ENCODE results near the gene SLC44A4. TPM values are rescaled to one million over a fixed set of nuclear protein-coding genes. Genes with fewer than 3 reads are reported as not detected.
"Not testable (repeated sequence)": the region's sequence is repeated elsewhere in the genome, so short reads cannot be mapped to it uniquely, and the experiment has no call there.

Gene SLC44A4
- total and polyA plus RNA-seq, 2 donors: 0.42 to 1.7 TPM

DNA sequence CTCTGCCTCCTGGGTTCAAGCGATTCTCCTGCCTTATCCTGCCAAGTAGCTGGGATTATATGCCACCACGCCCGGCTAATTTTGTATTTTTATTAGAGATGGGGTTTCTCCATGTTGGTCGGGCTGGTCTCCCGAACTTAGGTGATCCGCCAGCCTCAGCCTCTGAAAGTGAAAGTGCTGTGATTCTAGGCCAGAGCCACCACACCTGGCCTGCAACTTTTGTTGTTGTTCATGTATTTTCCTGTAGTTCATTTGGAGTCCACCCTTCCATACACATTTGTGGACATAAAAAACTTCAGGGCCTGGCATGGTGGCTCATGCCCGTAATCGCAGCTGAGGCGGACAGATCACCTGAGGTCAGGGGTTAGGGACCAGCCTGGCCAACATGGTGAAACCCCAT is 36.7 kb downstream of the SLC44A4 start:
- no peak for DNase-seq (ENCODE audit: low read depth in 6 of 9, low spot score in 9 of 9)
- Histone ChIP-seq H3K9me3 (ENCODE audit: control insufficient read depth in 2 of 2, insufficient read depth in 1 of 2, low read length in 1 of 2) (no peaks in the 10 kb centered on the region), H3K36me3 (ENCODE audit: control insufficient read depth in 2 of 2, insufficient read depth in 2 of 2, low read length in 1 of 2) (peaks cover 44% of the 10 kb centered on the region in 2 donors), H3K27ac (ENCODE audit: low read depth in 1 of 2, low read length in 1 of 2) (no peak overlapping the region), H3K27me3 (ENCODE audit: control insufficient read depth in 2 of 2, insufficient read depth in 1 of 2, low read length in 1 of 2) (no peaks in the 10 kb centered on the region), H3K4me3 (ENCODE audit: low read length in 2 of 2) (no peak overlapping the region), H3K4me1 (ENCODE audit: control insufficient read depth in 2 of 2, insufficient read depth in 2 of 2, low read length in 2 of 2) (peaks cover 15 to 20% of the 10 kb centered on the region in 2 donors)
- WGBS: 97% methylated on average over 9 of the region's 9 CpGs

DNA sequence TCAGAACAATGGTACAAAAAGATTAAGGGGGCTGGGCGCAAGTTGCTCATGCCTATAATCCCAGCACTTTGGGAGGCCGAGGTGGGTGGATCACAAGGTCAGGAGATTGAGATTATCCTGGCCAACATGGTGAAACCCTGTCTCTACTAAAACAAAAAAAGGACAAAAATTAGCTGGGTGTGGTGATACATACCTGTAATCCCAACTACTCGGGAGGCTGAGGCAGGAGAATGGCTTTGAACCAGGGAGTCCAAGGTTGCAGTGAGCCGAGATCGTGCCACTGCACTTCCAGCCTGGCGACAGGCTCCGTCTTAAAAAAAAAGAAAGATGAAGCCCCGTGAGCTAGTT is 39.0 kb downstream of the SLC44A4 start:
- H3K27me3 ChIP-seq (ENCODE audit: control insufficient read depth in 2 of 2, insufficient read depth in 1 of 2, low read length in 1 of 2); H3K9me3 ChIP-seq (ENCODE audit: control insufficient read depth in 2 of 2, insufficient read depth in 1 of 2, low read length in 1 of 2); H3K4me3 ChIP-seq (ENCODE audit: low read length in 2 of 2); DNase-seq (ENCODE audit: low read depth in 6 of 9, low spot score in 9 of 9): not testable (repeated sequence)
- Histone ChIP-seq H3K27ac (ENCODE audit: low read depth in 1 of 2, low read length in 1 of 2) (peak overlapping the region in 1 of 2 donors; percentile 31), H3K36me3 (ENCODE audit: control insufficient read depth in 2 of 2, insufficient read depth in 2 of 2, low read length in 1 of 2) (peaks cover 44 to 54% of the 10 kb centered on the region in 2 donors), H3K4me1 (ENCODE audit: control insufficient read depth in 2 of 2, insufficient read depth in 2 of 2, low read length in 2 of 2) (peaks cover 24 to 35% of the 10 kb centered on the region in 2 donors)
- WGBS: 97% methylated on average over 8 of the region's 8 CpGs

- H3K9me3 ChIP-seq (ENCODE audit: control insufficient read depth in 2 of 2, insufficient read depth in 1 of 2, low read length in 1 of 2): no peaks in the 10 kb centered on the region
- H3K27ac ChIP-seq (ENCODE audit: low read depth in 1 of 2, low read length in 1 of 2): no peak overlapping the region
- H3K27me3 ChIP-seq (ENCODE audit: control insufficient read depth in 2 of 2, insufficient read depth in 1 of 2, low read length in 1 of 2): no peaks in the 10 kb centered on the region
- peaks cover 39 to 54% of the 10 kb centered on the region in 2 donors for H3K36me3 ChIP-seq (ENCODE audit: control insufficient read depth in 2 of 2, insufficient read depth in 2 of 2, low read length in 1 of 2)
- H3K4me1 ChIP-seq (ENCODE audit: control insufficient read depth in 2 of 2, insufficient read depth in 2 of 2, low read length in 2 of 2): peaks cover 24 to 39% of the 10 kb centered on the region in 2 donors
- DNase-seq (ENCODE audit: low read depth in 6 of 9, low spot score in 9 of 9): no peak
- whole genome bisulfite sequencing: 97% methylated on average over 3 of the region's 3 CpGs
- no peak overlapping the region for H3K4me3 ChIP-seq (ENCODE audit: low read length in 2 of 2)
Measured at GRCh38 chr6:31838968-31839367, 39.8 kb downstream of the SLC44A4 start.

DNA sequence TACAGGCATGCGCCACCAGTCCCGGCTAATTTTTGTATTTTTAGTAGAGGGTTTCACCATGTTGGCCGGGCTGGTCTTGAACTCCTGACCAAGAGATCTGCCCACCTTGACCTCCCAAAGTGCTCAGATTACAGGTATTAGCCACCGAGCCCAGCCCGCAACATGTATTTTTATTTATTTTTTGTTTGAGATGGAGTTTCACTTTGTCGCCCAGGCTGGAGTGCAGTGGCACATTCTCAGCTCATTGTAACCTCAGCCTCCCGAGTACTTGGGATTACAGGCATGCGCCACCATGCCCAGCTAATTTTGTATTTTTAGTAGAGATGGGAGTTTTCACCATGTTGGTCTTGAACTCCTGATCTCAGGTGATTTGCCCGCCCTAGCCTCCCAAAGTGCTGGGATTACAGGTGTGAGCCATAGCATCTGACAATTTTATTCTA is 40.7 kb downstream of the SLC44A4 start:
- not testable (repeated sequence) for H3K27ac ChIP-seq (ENCODE audit: low read depth in 1 of 2, low read length in 1 of 2); H3K9me3 ChIP-seq (ENCODE audit: control insufficient read depth in 2 of 2, insufficient read depth in 1 of 2, low read length in 1 of 2); H3K27me3 ChIP-seq (ENCODE audit: control insufficient read depth in 2 of 2, insufficient read depth in 1 of 2, low read length in 1 of 2); DNase-seq (ENCODE audit: low read depth in 6 of 9, low spot score in 9 of 9)
- WGBS: 93% methylated on average over 9 of the region's 9 CpGs
- Histone ChIP-seq H3K4me3 (ENCODE audit: low read length in 2 of 2) (peak overlapping the region in 1 of 2 donors; percentile 97), H3K4me1 (ENCODE audit: control insufficient read depth in 2 of 2, insufficient read depth in 2 of 2, low read length in 2 of 2) (peaks cover 24 to 44% of the 10 kb centered on the region in 2 donors), H3K36me3 (ENCODE audit: control insufficient read depth in 2 of 2, insufficient read depth in 2 of 2, low read length in 1 of 2) (peaks cover 39 to 54% of the 10 kb centered on the region in 2 donors)

DNA sequence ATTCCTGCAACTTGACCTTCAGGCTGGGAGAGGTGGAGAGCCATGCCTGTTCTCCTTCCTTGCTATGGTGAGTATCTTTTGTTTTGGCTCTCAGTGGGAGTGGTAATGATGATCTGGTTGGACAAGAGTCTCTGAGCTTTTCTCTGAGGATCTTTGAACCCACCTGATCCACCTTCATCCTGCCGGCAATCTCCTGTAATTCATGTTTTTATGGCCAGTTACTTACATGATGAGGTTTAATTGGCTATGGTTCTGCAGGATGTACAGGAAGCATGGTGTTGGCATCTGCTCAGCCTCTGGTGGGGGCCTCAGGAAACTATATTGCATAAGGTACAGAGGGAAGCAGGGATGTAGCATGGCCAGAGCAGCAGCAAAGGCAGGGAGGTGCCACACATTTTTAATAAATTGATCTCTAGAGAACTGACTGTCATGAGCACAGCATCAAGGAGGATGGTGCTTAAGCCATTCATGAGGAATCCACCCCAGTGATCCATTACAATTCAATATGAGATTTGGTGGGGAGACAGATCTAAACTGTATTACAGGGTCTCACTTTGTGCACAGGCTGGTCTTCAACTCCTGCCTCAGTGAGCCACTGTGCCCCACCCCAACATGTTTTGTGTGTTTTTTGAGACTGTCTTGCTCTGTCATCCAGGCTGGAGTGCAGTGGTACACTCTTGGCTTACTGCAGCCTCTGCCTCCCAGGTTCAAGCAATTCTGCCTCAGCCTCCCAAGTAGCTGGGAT is 41.3 kb downstream of the SLC44A4 start:
- Histone ChIP-seq H3K36me3 (ENCODE audit: control insufficient read depth in 2 of 2, insufficient read depth in 2 of 2, low read length in 1 of 2) (peaks cover 39 to 54% of the 10 kb centered on the region in 2 donors), H3K9me3 (ENCODE audit: control insufficient read depth in 2 of 2, insufficient read depth in 1 of 2, low read length in 1 of 2) (no peaks in the 10 kb centered on the region), H3K4me3 (ENCODE audit: low read length in 2 of 2) (peak overlapping the region; percentile 59 to 97), H3K27me3 (ENCODE audit: control insufficient read depth in 2 of 2, insufficient read depth in 1 of 2, low read length in 1 of 2) (no peaks in the 10 kb centered on the region), H3K4me1 (ENCODE audit: control insufficient read depth in 2 of 2, insufficient read depth in 2 of 2, low read length in 2 of 2) (peaks cover 24 to 44% of the 10 kb centered on the region in 2 donors), H3K27ac (ENCODE audit: low read depth in 1 of 2, low read length in 1 of 2) (peak overlapping the region in 1 of 2 donors; percentile 8)
- WGBS: 7% methylated on average over 1 of the region's 1 CpG
- no peak for DNase-seq (ENCODE audit: low read depth in 6 of 9, low spot score in 9 of 9)

DNA sequence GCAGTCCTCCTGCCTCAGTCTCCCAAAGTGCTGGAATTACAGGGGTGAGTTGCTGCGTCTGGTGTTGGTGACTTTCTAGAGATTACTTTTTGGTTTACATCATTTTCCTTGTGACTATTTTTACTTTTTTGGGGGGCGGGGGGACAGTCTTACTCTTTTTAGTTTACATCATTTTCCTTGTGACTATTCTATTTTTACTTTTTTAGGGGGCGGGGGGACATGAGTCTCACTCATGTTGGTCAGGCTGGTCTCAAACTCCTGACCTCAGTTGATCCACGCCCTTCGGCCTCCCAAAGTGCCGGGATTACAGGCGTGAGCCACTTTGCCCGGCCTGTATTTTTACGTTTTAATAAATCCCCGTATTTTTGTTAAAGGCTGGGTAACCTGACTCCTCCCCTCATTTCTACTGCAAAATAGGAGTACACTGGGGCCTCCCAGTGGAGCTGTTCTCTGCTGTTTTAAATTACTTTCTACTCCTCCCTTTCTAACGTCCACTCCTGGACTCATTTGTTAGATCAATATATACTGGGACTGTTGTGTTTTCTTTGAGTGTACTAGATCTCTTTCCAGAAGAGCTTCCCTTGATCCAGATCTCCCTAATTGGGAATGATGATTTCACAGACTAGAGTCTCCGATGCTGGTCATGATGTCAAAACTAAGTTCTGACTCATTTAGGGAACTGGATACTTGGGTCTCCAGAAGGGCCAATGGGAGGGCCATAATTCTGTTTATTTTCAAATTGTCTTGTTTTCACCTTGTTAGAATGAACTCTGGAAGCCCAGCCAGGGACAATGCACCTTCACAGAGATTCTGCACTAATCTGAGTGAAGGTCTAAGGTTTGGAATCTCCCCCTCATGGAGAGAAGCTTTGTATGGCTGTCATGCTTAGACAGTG is 42.1 kb downstream of the SLC44A4 start:
- no peak for DNase-seq (ENCODE audit: low read depth in 6 of 9, low spot score in 9 of 9)
- WGBS: 24% methylated on average over 12 of the region's 12 CpGs
- Histone ChIP-seq H3K36me3 (ENCODE audit: control insufficient read depth in 2 of 2, insufficient read depth in 2 of 2, low read length in 1 of 2) (peaks cover 39 to 54% of the 10 kb centered on the region in 2 donors), H3K9me3 (ENCODE audit: control insufficient read depth in 2 of 2, insufficient read depth in 1 of 2, low read length in 1 of 2) (no peaks in the 10 kb centered on the region), H3K27ac (ENCODE audit: low read depth in 1 of 2, low read length in 1 of 2) (peak overlapping the region in 1 of 2 donors; percentile 62), H3K4me3 (ENCODE audit: low read length in 2 of 2) (peak overlapping the region; percentile 59 to 97), H3K27me3 (ENCODE audit: control insufficient read depth in 2 of 2, insufficient read depth in 1 of 2, low read length in 1 of 2) (no peaks in the 10 kb centered on the region), H3K4me1 (ENCODE audit: control insufficient read depth in 2 of 2, insufficient read depth in 2 of 2, low read length in 2 of 2) (peaks cover 24 to 44% of the 10 kb centered on the region in 2 donors)

DNA sequence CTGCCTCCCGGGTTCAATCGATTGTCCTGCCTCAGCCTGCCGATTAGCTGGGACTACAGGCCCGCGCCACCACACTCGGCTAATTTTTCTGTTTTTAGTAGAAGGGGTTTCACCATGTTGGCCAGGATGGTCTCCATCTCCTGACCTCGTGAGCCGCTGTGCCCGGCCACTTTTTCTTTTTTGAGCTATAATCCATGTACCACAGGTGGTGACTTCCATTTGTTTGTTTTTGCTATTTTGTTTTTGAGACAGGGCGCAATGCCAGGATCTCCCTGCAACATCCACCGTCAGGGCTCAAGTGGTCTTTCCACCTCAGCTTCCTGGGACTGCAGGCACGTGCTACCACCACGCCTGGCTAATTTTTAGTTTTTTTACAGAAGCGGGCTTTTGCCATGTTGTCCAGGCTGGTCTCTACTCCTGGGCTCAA is 42.7 kb downstream of the SLC44A4 start:
- Histone ChIP-seq H3K9me3 (ENCODE audit: control insufficient read depth in 2 of 2, insufficient read depth in 1 of 2, low read length in 1 of 2) (no peaks in the 10 kb centered on the region), H3K4me3 (ENCODE audit: low read length in 2 of 2) (peak overlapping the region; percentile 59 to 97), H3K27ac (ENCODE audit: low read depth in 1 of 2, low read length in 1 of 2) (peak overlapping the region; percentile 15 to 62), H3K4me1 (ENCODE audit: control insufficient read depth in 2 of 2, insufficient read depth in 2 of 2, low read length in 2 of 2) (peaks cover 25 to 45% of the 10 kb centered on the region in 2 donors), H3K36me3 (ENCODE audit: control insufficient read depth in 2 of 2, insufficient read depth in 2 of 2, low read length in 1 of 2) (peaks cover 39 to 50% of the 10 kb centered on the region in 2 donors), H3K27me3 (ENCODE audit: control insufficient read depth in 2 of 2, insufficient read depth in 1 of 2, low read length in 1 of 2) (no peaks in the 10 kb centered on the region)
- WGBS: 12% methylated on average over 14 of the region's 14 CpGs
- DNase-seq (ENCODE audit: low read depth in 6 of 9, low spot score in 9 of 9): no peak

GRCh38 chr6:31834367-31835250 is 44.2 kb downstream of the SLC44A4 start:
- H3K36me3 ChIP-seq (ENCODE audit: control insufficient read depth in 2 of 2, insufficient read depth in 2 of 2, low read length in 1 of 2): peaks cover 25 to 35% of the 10 kb centered on the region in 2 donors
- H3K27me3 ChIP-seq (ENCODE audit: control insufficient read depth in 2 of 2, insufficient read depth in 1 of 2, low read length in 1 of 2): no peaks in the 10 kb centered on the region
- WGBS: under 1% methylated on average over 59 of the region's 59 CpGs
- DNase-seq (ENCODE audit: low read depth in 6 of 9, low spot score in 9 of 9): peak in 8 of 9 donors; percentile 69 to 94 (median 80)
- peak overlapping the region; percentile 59 to 97 for H3K4me3 ChIP-seq (ENCODE audit: low read length in 2 of 2)
- peak overlapping the region; percentile 96 to 99 for H3K27ac ChIP-seq (ENCODE audit: low read depth in 1 of 2, low read length in 1 of 2)
- no peaks in the 10 kb centered on the region for H3K9me3 ChIP-seq (ENCODE audit: control insufficient read depth in 2 of 2, insufficient read depth in 1 of 2, low read length in 1 of 2)
- peaks cover 25 to 57% of the 10 kb centered on the region in 2 donors for H3K4me1 ChIP-seq (ENCODE audit: control insufficient read depth in 2 of 2, insufficient read depth in 2 of 2, low read length in 2 of 2)
